ENCODE measurements around the gene DYTN. TPM values are rescaled to one million over a fixed set of nuclear protein-coding genes. Genes with fewer than 3 reads are reported as not detected.
A peak's percentile ranks its signal among the peaks of the same experiment; 100 is the strongest.

DYTN gene
- polyA plus RNA-seq, 4 donors: 0.04 TPM; not detected in 3

DNA sequence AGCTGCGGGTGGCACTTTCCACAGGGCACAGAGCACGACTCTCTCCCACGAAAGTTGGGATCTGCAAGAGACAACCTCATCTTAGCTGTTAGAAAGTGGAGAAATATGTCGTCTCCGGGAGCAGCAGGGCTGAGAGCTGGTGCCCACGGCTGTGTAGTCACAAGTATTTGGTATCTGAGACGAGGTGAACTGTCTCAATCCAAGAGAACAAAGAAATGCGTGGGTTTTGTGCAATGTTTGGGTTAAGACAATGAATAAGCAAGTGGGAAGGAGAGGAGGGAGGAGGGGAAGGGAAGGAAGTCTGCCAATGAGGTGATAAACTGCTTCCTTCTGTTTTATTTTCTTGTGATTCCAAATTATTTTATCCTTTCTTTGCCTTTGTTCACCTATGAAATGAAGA, 18.0 kb downstream of the DYTN start:
- DNase-seq (ENCODE audit: low read depth in 4 of 4, low spot score in 3 of 4): no peak

DNA sequence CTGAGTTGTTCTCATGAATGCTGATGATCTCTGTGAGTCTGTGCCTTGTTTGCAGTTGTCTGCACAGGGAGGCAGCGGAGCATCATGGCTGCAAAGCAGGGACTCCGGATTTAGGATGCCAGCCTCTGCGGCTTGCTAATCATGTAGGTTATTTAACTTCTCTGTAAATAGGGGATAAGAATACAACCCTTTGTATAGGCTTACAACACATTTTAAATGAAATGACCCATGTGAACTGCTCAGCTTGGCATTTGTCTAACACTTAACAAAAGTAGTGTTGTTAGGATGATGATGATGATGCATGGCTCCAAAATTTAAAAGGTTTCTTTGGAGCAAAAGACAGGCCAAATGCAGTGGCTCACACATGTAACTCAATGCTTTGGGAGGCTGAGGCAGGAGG, 19.4 kb downstream of the DYTN start:
- DNase-seq (ENCODE audit: low read depth in 4 of 4, low spot score in 3 of 4): no peak

DNA sequence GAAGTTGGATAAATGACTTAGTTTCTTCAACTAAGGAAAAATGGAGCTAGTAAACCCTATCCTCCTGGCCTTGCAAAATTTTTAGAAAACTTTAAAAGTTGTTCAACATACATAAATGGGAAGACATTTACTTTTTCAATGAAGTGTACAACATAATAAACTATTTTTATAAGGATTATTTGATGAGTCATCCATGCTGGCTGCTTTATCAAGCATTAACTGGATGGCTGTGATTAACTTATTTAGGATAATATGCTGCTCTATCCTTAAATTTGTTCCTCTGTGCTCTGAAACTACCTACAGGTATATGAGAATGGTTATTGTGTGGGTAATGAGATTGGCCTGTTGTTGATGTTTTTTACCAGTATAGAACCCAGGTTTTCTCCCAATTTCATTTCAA, 21.3 kb downstream of the DYTN start:
- DNase-seq (ENCODE audit: low read depth in 4 of 4, low spot score in 3 of 4): no peak

DNA sequence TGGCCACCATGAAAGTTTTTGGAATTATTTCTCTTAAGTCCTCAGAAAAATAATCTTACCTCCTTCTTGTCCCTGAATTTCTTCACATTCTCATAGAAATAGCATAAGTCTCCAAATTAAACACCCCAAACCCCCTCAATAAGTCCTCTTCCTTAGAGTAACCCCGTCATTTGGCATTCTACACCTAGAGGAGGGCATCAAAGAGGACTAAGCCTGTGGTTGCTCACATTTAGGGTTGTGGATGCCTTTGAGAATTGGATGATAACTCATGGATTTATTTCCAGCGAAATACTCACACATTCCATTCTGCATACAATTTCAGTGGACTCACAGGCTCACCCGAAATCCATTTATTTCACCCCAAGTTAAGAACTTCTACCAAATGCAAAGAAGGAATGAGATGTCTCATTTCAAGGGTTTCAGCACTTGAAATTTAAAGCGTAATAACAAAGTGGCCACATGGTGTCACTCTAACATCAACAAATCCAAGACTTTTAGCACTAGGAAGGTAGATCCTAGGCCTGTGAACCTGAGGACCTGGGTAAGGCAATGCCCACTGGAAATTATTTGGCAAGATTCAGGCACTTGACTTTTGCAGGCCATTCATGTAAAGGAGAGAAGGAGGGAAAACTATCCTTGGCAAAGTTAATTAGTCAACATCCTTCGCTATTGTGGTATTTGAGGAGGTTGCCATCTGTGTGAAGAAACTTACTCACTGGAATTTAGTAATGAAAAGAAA, 24.6 kb downstream of the DYTN start:
- DNase-seq (ENCODE audit: low read depth in 4 of 4, low spot score in 3 of 4): peak; percentile 32 to 47 (median 42)

DNA sequence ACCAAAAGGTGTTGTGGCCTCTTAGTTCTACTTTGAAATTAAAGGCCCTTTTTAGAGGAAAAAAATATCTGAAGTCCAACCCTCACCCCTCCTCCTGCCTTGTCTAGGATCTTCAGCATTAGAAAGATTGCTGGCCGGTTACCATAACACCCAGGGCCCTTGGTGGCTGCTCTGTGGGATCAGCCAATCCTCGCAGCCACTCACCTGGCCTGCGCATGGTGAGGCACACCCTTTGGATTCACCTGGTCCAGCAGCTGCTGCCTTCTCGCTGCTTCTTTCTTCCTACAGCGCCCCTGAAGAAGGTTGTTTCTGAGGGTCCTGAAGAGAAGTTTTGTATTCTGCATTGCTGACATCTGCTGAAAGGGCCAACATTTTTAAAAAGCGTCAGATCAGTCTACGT, 25.2 kb downstream of the DYTN start:
- DNase-seq (ENCODE audit: low read depth in 4 of 4, low spot score in 3 of 4): no peak

DNA sequence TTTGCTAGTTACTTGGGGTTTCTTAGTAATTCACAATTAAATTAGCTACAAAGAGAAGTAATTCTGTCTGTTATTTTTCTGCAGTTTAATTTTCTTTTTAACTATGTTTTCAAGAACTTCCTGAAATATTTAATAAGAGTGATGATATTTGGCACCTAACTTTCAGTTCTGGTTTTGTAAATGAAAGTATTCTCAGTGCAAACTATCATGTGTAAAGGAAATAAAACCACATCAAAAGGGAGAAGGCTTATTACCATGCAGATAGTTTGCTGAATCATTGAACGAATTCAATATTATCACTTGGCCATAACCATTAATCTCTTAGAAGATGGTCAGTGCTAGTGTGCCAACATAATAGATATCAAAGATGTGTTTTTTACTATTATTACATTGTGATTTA, 29.2 kb downstream of the DYTN start:
- DNase-seq (ENCODE audit: low read depth in 4 of 4, low spot score in 3 of 4): no peak

DNA sequence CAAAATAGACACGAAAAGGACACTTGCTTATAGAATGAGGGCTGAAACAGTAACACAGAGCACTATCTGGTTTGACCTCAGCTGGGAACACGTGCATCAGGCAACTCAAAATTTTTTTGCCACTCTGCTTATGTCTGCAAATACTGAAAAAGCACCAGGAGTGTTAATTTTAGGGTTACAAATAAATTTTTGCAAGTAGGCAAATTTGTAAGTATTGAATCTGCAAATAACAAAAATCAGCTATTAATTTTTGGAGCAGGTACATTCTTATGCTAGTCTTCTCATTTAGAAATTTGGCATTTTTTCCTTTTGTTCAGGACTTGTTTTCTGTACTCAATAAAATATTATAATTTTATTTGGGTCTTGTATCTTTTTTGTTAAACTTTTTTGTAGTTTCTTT, 29.7 kb downstream of the DYTN start:
- no peak for DNase-seq (ENCODE audit: low read depth in 4 of 4, low spot score in 3 of 4)

DNA sequence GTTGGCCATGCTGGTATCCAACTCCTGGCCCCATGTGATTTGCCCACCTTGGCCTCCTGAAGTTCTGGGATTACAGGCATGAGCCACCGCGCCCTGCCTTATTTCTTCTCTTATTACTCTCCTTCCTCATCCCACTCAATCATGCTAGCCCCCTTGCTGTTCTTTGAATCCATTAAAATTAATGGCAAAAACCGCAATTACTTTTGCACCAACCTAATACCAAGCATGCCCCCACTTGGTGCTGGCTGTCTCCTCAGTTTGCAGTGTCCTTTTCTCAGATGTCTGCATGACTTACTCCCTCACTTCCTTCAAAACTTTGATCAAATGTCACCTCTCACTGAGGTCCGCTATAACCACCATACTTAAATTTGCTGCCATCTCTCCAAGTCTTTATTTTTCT, 34.6 kb downstream of the DYTN start:
- no peak for DNase-seq (ENCODE audit: low read depth in 4 of 4, low spot score in 3 of 4)

DNA sequence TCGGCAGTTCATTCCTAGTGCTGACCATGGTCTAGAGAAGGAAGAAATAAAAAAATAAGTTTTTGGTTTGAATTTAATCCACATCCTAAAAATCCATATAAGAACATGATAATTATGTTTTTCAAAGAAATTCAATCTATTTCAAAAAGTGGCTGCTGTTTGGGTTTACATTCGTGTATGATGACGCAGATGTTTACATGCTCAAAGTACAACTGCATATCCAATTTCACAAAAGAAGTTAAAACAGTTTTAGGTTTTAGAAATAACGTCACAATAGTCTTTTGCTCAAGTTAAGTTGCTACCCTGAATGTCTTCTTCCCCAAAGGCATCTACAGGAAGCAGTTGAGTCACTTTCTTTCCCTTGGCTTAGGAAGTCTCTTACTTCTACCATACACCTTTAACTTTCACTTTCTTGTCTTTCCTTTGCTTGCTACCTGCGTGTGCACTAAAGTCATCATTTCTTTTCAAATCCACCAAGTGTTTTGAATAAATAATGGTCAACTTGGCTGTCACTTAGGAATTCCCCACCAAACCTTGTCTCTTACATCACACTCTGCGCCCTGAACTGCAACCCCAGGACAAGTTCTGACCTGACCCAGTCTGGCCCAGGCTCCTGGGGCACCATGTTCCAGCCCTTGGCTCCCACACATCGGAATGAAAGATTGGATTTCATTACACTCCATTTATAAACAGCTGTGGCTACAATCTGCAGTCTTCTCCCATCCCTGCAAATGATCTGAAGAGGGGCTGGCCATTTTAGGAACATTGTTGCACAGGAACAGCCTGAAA, 47.5 kb downstream of the DYTN start:
- no peak for DNase-seq (ENCODE audit: low read depth in 4 of 4, low spot score in 3 of 4)

DNA sequence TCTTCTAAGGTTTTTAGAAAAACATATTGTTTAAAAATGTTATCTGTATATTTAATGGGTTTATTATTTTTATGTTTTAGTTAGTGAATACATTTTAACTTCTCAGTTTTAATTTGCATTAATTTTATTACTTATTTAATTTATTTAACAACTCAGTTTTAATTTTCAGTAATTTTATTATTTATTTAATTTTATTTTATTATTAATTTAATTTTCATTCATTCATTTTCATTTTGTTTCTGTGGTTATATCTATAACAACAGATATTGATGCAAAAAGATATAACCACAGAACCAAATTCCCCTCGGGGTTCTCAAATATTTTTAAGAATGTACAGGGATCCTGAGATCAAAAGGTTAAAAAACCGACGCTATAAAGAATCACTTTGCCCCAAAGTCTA, 52.9 kb downstream of the DYTN start:
- DNase-seq (ENCODE audit: low read depth in 4 of 4, low spot score in 3 of 4): no peak

DNA sequence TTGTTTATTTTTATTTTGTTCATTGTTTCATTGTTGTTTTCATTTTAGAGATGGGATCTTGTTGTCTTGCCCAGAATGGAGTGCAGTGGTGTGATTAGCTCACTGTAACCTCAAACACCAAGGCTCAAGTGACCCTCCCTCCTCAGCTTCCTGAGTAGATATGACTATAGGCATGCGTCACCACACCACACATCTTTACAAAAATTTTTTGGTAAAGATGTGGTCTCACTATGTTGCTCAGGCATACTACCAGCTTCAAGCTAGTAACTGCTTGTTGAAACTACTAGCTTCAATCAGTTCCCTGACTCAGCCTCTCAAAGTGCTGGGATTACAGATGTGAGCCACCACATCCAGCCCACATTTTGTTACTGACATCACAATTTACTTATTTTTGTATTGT, 61.1 kb downstream of the DYTN start:
- no peak for DNase-seq (ENCODE audit: low read depth in 4 of 4, low spot score in 3 of 4)

DNA sequence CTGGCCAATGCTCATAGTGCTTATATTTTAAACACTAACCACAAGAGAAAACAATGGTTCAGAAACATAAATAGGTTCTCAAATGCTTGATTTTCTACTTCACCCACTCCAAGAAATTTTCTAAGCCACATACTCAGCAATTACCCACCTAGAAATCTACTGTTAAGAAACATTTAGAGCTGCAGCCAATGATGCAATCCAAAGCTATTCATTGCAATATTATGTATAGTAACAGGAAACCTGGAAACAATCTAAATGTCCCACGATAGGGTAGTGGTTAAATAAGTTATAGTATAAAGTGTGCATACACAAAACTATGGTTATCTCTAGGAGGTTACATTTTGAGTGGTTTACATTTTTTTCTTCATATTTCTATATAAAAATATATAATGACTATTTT, 70.2 kb downstream of the DYTN start:
- no peak for DNase-seq (ENCODE audit: low read depth in 4 of 4, low spot score in 3 of 4)

DNA sequence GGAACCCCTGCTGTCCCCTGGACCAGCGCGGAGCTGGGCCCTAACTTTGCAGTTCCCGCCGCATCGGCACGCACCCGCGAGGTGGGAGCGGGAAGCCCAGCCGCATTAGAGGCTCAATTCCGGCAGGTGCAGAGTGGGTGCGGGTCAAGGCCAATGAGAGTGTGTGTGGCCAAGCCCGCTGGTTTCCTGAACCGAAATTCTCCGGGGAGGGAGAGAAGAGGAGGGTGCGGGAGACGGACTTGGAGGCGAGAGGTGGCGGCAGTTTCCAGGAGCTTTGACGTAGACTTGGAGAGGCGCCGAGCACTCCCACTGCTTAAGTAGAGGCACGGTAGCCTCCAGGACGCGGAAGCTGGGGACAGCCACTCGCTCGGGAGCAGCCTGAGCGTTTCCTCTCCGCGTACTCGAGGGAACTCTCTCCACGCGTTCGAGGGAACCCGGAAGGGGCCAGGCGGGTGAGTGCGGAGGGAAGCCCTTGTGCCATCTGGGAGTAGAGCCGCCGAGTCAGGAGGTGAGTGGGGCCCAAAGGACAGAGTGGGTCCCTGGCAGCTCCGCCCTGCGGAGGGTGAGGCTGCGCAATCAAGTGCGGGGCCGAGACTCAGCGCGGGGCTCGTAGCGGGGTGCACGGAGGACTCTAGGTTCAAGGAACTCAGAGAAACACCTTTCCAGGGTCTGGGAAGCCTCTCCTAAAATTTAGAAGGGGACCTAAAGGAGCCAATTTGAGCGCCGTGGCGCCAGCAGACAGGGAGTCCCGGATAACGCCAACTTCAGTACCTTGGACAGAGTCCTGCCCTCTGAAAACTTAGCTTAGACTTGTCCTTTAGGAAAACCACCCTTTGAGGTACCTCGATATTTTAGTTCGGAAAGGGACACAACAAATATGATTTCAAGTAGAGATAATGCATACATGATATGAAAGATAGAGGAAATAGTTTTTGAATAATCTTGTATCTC, 75.8 kb downstream of the DYTN start, which contains the start of gene FAM237A:
FAM237A (plus strand) TSS at position 413 of the 951 bp plus-strand sequence. CDS start 1,750 bp downstream, outside the sequence.
- peak; percentile 40 to 68 (median 66) for DNase-seq (ENCODE audit: low read depth in 4 of 4, low spot score in 3 of 4)

DNA sequence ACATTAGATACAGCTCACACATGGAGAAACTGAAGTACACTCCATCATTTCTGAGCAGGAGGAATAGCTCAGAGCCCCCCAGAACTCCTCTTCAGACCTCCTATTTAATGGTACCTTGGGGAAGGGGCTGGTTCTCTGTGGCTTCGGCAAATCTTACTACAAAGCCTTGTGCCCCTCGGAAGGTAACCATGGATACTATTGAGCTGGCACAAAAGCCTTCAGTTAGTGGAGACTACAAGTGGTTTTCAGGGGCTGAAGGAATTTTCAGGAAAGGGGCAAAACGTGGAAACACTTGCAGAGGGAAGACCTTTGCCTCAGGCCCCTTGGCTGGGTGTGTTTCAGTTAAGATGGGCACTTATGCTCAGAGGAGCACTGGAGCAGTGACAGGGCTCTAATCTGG, 77.0 kb downstream of the DYTN start:
- DNase-seq (ENCODE audit: low read depth in 4 of 4, low spot score in 3 of 4): no peak

DNA sequence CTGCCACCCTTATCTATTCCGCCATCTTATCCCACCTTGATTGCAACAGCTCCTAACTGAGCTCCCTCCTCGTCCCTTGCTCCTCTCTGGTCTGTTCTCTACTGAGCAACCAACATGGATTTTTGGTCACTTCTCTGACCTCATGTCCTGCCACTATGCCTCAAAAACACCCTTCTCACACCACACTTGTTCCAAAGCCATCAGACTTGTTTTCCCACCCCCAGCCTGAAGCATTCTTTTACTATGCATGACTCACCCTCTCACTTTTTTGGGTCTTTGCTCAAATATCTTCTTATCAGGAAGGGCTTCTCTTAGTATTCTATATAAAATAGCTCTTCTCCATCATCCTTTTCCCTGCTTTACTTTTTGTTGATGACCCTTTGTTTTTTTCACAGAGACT, 78.6 kb downstream of the DYTN start:
- DNase-seq (ENCODE audit: low read depth in 4 of 4, low spot score in 3 of 4): no peak

DNA sequence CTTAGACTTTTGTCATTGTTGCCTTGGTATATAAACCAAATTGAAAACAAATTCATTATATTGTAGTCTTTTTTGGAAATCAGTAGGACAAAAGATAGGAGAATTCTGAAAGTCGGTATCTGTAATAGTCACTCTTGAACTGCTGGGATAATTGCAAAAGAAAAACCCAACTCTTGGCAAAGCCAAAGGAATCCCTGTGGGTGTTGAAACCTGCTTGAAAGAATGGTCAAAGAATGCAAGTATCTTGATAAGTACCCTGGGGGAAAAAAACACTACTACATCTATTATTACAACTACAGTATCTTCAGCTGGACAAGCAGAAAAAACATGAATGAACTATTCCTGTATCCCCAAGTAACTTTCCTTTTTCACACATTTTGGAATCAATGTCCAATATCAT, 83.2 kb downstream of the DYTN start:
- no peak for DNase-seq (ENCODE audit: low read depth in 4 of 4, low spot score in 3 of 4)

DNA sequence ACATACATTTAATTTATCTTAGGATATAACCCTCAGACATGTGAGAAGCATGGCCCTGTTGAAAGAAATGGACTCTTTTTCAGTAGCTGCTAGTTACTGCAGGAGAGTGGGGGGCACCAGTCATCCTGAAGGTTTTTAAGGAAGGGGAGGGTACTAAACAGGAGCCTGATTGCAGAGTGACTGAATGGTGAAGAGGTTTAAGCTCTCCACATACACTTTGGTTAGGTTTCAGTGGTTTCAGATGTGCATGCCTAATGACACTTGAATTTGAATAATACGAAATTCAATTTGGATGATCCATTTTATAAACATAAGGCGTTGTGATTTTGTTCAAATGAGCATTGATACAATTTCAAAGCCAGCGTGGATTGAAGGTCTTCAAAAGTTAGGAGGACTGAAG, 86.9 kb downstream of the DYTN start:
- no peak for DNase-seq (ENCODE audit: low read depth in 4 of 4, low spot score in 3 of 4)

DNA sequence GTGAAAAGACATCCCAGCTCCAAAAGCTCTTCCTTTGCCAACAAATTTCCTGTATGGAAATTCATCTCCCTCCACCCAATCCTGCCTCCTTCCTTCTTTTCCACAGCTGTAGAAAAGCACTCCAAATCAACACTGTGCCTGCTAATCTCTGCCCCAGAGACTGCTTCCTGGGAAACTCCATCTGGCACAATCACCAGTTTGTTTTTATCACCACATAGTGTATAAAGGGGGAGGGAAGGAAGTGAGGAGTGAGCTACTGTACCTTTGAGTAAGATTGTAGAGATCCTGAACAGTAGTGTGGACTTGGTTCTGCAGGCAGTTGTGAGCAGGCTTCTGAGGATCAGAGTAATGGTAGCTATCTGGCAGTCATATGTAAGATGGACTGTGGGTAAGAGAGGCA, 90.6 kb downstream of the DYTN start:
- DNase-seq (ENCODE audit: low read depth in 4 of 4, low spot score in 3 of 4): no peak

DNA sequence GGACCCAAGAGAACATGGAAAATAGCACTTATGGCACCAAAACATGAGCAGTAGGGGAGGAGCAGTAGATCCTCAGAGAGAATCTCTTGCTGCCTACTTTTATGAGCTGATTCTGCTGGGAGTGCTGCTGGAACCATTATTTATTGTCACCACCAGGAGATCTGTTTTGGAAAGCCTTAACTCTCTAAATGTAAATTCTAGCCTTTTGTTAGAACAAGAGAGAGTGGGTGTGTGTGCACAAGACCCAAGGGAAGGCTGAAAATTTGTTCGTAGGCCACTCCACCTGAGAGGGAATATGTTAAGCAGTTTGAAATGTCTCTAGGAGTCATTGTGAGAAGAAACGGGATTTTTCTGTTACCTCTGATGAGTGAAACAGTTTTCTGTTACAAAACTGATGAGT, 92.1 kb downstream of the DYTN start:
- no peak for DNase-seq (ENCODE audit: low read depth in 4 of 4, low spot score in 3 of 4)

DNA sequence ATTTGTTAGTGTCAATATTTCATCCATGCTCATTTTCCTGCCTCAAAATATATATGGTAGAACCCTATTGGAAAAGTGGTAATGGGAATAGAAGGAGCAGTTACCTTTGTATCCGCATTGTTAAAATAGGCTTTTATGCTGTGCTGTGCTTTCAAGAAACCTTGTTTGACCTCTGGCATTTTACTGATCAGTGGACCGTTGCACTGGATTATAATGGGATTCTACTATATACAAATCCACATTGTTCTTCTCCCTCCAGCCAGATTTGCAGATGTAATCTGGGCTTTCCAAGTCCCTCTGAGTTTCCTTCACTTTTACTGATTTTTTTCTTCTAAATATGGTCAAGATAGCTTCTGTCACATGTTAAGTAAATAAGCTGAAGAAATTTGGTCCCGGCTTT, 99.2 kb downstream of the DYTN start:
- DNase-seq (ENCODE audit: low read depth in 4 of 4, low spot score in 3 of 4): no peak

DNA sequence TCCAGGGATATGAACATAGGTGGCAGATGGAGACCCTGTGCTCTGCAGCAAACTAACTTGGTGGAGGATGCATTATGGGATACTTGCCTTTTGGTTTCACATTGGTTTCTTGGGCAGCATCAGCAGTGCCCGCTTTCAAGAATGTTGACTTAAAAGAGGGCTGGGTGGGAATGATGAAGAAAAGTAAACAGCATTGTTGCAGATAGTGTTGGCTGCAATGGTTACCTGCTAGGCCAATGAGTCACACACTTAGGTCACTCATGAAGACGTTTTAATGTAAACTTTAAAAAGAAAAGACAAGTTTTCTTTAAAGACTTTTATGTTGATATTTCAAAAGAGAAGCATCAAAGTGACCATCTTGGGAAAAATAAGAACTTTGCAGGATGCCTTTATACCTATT, 102.0 kb downstream of the DYTN start:
- DNase-seq (ENCODE audit: low read depth in 4 of 4, low spot score in 3 of 4): no peak

Measured in right renal pelvis (tissue), 4 donors.